Hepatocyte (in vitro differentiated cells): ENCODE measurements around the gene ADSL. TPM values are rescaled to one million over a fixed set of nuclear protein-coding genes. Genes with fewer than 3 reads are reported as not detected.

Experiments
- DNase-seq: peaks from one replicate; pipeline ENCODE4 v3.0.0-alpha.2; 2016; ENCODE audit warnings: low spot score
- H2AFZ ChIP-seq: fragments of 200-600 bp; sonication (generic); 2 replicates; pipeline ENCODE4 v1.6.0; 2016; ENCODE audit warnings: antibody characterized with exemption, mild to moderate bottlenecking
- H3K27ac ChIP-seq: fragments of 200-600 bp; sonication (generic); 2 replicates; pipeline ENCODE4 v1.5.1; 2016; ENCODE audit warnings: mild to moderate bottlenecking
- H3K27me3 ChIP-seq: fragments of 200-600 bp; sonication (generic); 2 replicates; pipeline ENCODE4 v1.6.1; 2016
- H3K36me3 ChIP-seq: fragments of 200-600 bp; sonication (generic); replicated peaks from 2 replicates; pipeline ENCODE4 v1.5.1; 2016; ENCODE audit warnings: low read depth; ENCODE audit not compliant: insufficient read depth
- H3K4me1 ChIP-seq: fragments of 200-600 bp; sonication (generic); 2 replicates; pipeline ENCODE4 v1.5.1; 2016; ENCODE audit warnings: mild to moderate bottlenecking, moderate library complexity; ENCODE audit not compliant: insufficient read depth
- H3K4me2 ChIP-seq: fragments of 200-600 bp; sonication (generic); 2 replicates; pipeline ENCODE4 v1.6.0; 2016
- H3K4me3 ChIP-seq: fragments of 200-600 bp; sonication (generic); 2 replicates; pipeline ENCODE4 v1.5.1; 2016; ENCODE audit warnings: mild to moderate bottlenecking
- H3K79me2 ChIP-seq: fragments of 200-600 bp; sonication (generic); 2 replicates; pipeline ENCODE4 v1.6.0; 2017; ENCODE audit warnings: mild to moderate bottlenecking
- H3K9me2 ChIP-seq: fragments of 200-600 bp; sonication (generic); replicated peaks from 2 replicates; pipeline ENCODE4 v1.6.0; 2017; ENCODE audit warnings: mild to moderate bottlenecking; ENCODE audit not compliant: insufficient read depth
- H3K9me3 ChIP-seq: fragments of 200-600 bp; sonication (generic); 2 replicates; pipeline ENCODE4 v1.5.1; 2016; ENCODE audit warnings: low read depth, mild to moderate bottlenecking
- H4K20me1 ChIP-seq: fragments of 200-600 bp; sonication (generic); 2 replicates; pipeline ENCODE4 v1.6.0; 2016; ENCODE audit warnings: mild to moderate bottlenecking; ENCODE audit not compliant: insufficient read depth, poor library complexity, severe bottlenecking
- EZH2 ChIP-seq: fragments of 200-600 bp; sonication (generic); IDR thresholded peaks from 2 replicates; pipeline ENCODE4 v1.6.1; 2016; ENCODE audit warnings: antibody characterized with exemption, mild to moderate bottlenecking, borderline replicate concordance
- EZH2phosphoT487 ChIP-seq: fragments of 200-600 bp; sonication (generic); IDR thresholded peaks from one replicate; pipeline ENCODE4 v1.6.1; 2018; ENCODE audit warnings: antibody characterized with exemption, mild to moderate bottlenecking, low read depth, moderate library complexity; ENCODE audit not compliant: unreplicated experiment, severe bottlenecking
- WGBS: methylation state at CpG from one replicate; pipeline ENCODE4 v1.1.6; 2016; ENCODE audit warnings: low lambda C conversion rate; ENCODE audit errors: missing lambda C conversion rate; 5-methylcytosine and 5-hydroxymethylcytosine counted together
- polyA plus RNA-seq: library from polyadenylated mRNA; unstranded; fragments of >200 nt; fragmentation: Nextera tagmentation; extraction: Ambion mirVana; gene quantifications from 2 replicates; pipeline ENCODE4 v1.2.1, GENCODE V29; 2016
- total RNA-seq: library from RNA; depleted of rRNA; stranded (reverse); fragments of >200 nt; gene quantifications from 2 replicates; pipeline ENCODE4 v1.2.3, GENCODE V29; 2014
- TF ChIP-seq, protein P1 (sequence below): fragments of 200-600 bp; sonication (generic); IDR thresholded peaks from 2 replicates; pipeline ENCODE4 v1.5.1; 2016; ENCODE audit warnings: antibody characterized with exemption, mild to moderate bottlenecking; ENCODE audit not compliant: poor library complexity

ADSL gene
- total and polyA plus RNA-seq, 2 experiments from 2014 or later = 54.8 to 81.8 TPM

DNA sequence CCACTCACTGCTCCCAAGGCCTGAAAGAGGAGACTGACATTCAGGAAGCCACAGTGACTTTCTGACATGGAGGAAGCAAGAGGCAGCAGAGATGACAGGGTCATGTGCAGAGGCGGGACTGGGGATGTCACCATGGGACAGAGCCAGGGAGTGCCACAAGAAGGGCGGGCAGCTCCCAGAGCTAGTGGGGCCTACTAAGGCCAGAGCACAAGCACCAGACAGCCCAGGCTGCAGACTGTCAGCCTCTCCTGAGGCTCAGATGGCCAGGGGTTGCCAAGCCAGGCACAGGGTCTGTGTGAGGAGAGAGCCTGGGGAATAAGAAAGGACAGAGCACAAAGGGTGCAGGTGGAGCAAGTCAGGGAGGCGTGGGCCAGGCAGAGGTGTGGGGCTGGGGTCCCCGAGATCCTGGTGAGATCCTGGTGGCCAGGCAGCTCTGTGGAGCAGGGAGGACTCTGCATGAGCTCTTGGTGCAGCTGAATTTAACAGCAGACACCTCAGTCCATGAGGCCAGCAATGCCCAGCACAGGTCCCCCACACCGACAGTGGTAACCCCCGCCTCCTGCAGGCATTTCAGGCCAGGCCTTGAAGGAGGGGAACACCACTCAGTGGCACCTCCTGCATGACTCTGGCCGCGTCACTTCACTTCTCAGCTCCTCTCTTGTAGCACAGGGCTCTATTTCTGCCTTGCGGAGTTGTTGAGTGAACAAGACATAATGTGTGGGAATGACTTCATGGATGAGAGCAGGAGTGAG is 76.4 kb downstream of the ADSL start:
- no peaks in the 10 kb centered on the region for H3K36me3 ChIP-seq
- no peak overlapping the region for H3K4me2 ChIP-seq
- TF ChIP-seq EZH2phosphoT487 = no peak
- no peak for TF ChIP-seq EZH2
- TF ChIP-seq, protein P1, sequence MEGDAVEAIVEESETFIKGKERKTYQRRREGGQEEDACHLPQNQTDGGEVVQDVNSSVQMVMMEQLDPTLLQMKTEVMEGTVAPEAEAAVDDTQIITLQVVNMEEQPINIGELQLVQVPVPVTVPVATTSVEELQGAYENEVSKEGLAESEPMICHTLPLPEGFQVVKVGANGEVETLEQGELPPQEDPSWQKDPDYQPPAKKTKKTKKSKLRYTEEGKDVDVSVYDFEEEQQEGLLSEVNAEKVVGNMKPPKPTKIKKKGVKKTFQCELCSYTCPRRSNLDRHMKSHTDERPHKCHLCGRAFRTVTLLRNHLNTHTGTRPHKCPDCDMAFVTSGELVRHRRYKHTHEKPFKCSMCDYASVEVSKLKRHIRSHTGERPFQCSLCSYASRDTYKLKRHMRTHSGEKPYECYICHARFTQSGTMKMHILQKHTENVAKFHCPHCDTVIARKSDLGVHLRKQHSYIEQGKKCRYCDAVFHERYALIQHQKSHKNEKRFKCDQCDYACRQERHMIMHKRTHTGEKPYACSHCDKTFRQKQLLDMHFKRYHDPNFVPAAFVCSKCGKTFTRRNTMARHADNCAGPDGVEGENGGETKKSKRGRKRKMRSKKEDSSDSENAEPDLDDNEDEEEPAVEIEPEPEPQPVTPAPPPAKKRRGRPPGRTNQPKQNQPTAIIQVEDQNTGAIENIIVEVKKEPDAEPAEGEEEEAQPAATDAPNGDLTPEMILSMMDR = no peak
- no peaks in the 10 kb centered on the region for H3K9me2 ChIP-seq
- H3K9me3 ChIP-seq = no peaks in the 10 kb centered on the region
- no peak for DNase-seq
- 94% methylated on average over 9 of the region's 9 CpGs for WGBS
- no peaks in the 10 kb centered on the region for H3K27me3 ChIP-seq
- H3K4me3 ChIP-seq = no peak overlapping the region
- no peaks in the 10 kb centered on the region for H3K79me2 ChIP-seq
- no peaks in the 10 kb centered on the region for H3K4me1 ChIP-seq
- no peak overlapping the region for H3K27ac ChIP-seq
- H2AFZ ChIP-seq = no peak overlapping the region
- H4K20me1 ChIP-seq = no peaks in the 10 kb centered on the region

DNA sequence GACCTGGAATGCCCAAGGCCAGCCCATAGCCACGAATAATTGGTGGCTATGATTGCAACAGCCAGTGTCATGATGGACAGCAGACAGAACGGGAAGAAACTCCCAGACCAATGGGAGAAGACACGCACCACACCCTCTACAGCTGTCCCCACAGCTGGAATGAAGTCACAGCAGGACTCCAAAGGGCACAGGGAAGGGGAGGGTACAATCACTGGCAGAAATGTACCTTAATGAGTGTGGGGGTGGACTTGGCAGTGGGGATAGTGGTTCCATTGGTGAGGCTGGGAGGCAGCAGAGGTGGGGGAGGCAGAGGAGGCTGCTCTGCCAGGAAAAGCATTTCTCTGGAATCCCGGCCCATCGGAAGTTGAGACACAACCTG is 77.0 kb downstream of the ADSL start:
- Histone ChIP-seq H3K27ac (no peak overlapping the region), H3K9me2 (no peaks in the 10 kb centered on the region), H3K9me3 (no peaks in the 10 kb centered on the region), H4K20me1 (no peaks in the 10 kb centered on the region), H3K27me3 (no peaks in the 10 kb centered on the region), H3K36me3 (no peaks in the 10 kb centered on the region), H3K4me2 (no peak overlapping the region), H3K4me1 (no peaks in the 10 kb centered on the region), H3K4me3 (no peak overlapping the region), H3K79me2 (no peaks in the 10 kb centered on the region), H2AFZ (no peak overlapping the region)
- DNase-seq = no peak
- WGBS = 92% methylated on average over 5 of the region's 5 CpGs
- TF ChIP-seq EZH2 (no peak), EZH2phosphoT487 (no peak)
- TF ChIP-seq, protein P1 = no peak

DNA sequence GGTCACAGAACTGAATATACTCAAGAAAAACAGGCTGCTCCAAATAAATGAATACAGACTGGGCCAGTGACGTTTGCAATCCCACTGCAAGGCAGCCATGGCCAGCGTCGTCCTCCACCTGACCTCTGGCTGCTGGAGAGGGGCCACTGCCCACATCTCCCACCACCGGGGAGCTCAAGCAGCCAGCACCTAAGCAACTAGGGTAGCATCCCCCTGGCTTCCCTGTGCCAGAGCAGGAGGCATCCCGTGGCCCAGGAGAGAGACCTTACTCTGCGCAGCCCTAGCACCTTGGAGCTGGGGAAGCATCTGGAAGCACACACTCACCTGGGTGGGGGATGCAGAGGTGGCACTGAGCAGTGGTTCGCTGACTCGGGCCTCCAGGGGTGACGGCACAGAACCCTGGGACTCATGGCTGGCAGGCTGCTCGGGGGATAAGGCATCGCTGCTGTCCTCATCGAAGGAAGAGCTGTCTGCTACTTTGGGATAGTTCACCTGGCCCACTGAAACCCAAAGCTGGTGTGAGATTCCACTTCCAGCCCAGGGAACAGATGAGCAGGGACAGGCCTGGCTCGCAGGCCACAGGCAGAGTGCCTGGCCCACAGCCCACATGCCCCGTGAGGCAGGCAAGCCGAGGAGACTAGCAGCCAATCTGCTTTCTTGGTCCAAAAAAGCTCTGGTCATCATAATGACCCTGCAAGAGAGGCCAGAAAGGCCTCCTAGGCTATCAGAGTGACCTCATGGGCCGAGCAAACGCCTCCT is 77.8 kb downstream of the ADSL start:
- Histone ChIP-seq H3K4me2 (no peak overlapping the region), H3K36me3 (no peaks in the 10 kb centered on the region), H3K4me3 (no peak overlapping the region), H3K9me2 (no peaks in the 10 kb centered on the region), H2AFZ (no peak overlapping the region), H3K27me3 (no peaks in the 10 kb centered on the region), H3K27ac (no peak overlapping the region), H4K20me1 (no peaks in the 10 kb centered on the region), H3K79me2 (no peaks in the 10 kb centered on the region), H3K4me1 (no peaks in the 10 kb centered on the region), H3K9me3 (no peaks in the 10 kb centered on the region)
- WGBS = 92% methylated on average over 17 of the region's 17 CpGs
- TF ChIP-seq, protein P1 = no peak
- TF ChIP-seq EZH2phosphoT487 = no peak
- no peak for TF ChIP-seq EZH2
- DNase-seq = no peak
